Measurements from ENCODE around the gene SEC24C. TPM values are rescaled to one million over a fixed set of nuclear protein-coding genes. Genes with fewer than 3 reads are reported as not detected.

Gene SEC24C
- total RNA-seq, 1 experiment from 2014 or later: 325 TPM

- CTCF ChIA-PET: no interaction called here
- POLR2A ChIA-PET (ENCODE audit: unreplicated experiment): no interaction called here
- TF ChIP-seq CTCF (conservative IDR thresholded peaks at IDR 0.05; ENCODE audit: low read depth, low read length): no peak
- TF ChIP-seq EZH2phosphoT487 (IDR thresholded peaks at IDR 0.05; ENCODE audit: borderline replicate concordance, low read length): no peak
- TF ChIP-seq EZH2 (IDR thresholded peaks at IDR 0.05; ENCODE audit: low read length, unreplicated experiment): no peak
- H3K9ac ChIP-seq (ENCODE audit: low read length): no peak overlapping the region
- DNase-seq: no peak
- no peak overlapping the region for H3K4me3 ChIP-seq (ENCODE audit: low read length)
- no TSS peak for BruUV-seq (replicated peaks)
- H2AFZ ChIP-seq (ENCODE audit: low read length): no peak overlapping the region
- peaks cover 68% of the 10 kb centered on the region for H3K79me2 ChIP-seq (ENCODE audit: low read length)
- H3K27ac ChIP-seq (ENCODE audit: low read length): no peak overlapping the region
- no peaks in the 10 kb centered on the region for H3K9me3 ChIP-seq (ENCODE audit: low read length)
- intact Hi-C loops (cut with micrococcal nuclease): no loop called here
- no peak for ATAC-seq
- H3K27me3 ChIP-seq (ENCODE audit: low read length): no peaks in the 10 kb centered on the region
- peaks cover 7% of the 10 kb centered on the region for H3K4me1 ChIP-seq (ENCODE audit: insufficient read depth, low read length)
- H3K36me3 ChIP-seq (ENCODE audit: low read depth, low read length): peaks cover 66% of the 10 kb centered on the region
- H4K20me1 ChIP-seq (ENCODE audit: low read length): peaks cover 21% of the 10 kb centered on the region
- no peak overlapping the region for H3K4me2 ChIP-seq (ENCODE audit: low read length)
- H3F3A ChIP-seq (ENCODE audit: low read length, unreplicated experiment): no peaks in the 10 kb centered on the region
- H3K9me2 ChIP-seq (replicated peaks; ENCODE audit: low read length): no peaks in the 10 kb centered on the region
Measured at GRCh38 chr10:73750819-73751218, 6.6 kb downstream of the SEC24C start.

GRCh38 chr10:73756183-73756582, 12.0 kb downstream of the SEC24C start:
- Histone ChIP-seq H3K79me2 (ENCODE audit: low read length) (peaks cover 72% of the 10 kb centered on the region), H3K4me2 (ENCODE audit: low read length) (peak overlapping the region; percentile 0; the same call in 1 of the 2 replicates), H2AFZ (ENCODE audit: low read length) (no peak overlapping the region), H3F3A (ENCODE audit: low read length, unreplicated experiment) (no peaks in the 10 kb centered on the region), H3K4me3 (ENCODE audit: low read length) (no peak overlapping the region), H3K4me1 (ENCODE audit: insufficient read depth, low read length) (peaks cover 16% of the 10 kb centered on the region), H3K36me3 (ENCODE audit: low read depth, low read length) (peaks cover 77% of the 10 kb centered on the region), H4K20me1 (ENCODE audit: low read length) (peaks cover 16% of the 10 kb centered on the region; the same call in 1 of the 2 replicates), H3K27ac (ENCODE audit: low read length) (no peak overlapping the region), H3K9ac (ENCODE audit: low read length) (no peak overlapping the region), H3K9me3 (ENCODE audit: low read length) (no peaks in the 10 kb centered on the region), H3K9me2 (replicated peaks; ENCODE audit: low read length) (no peaks in the 10 kb centered on the region), H3K27me3 (ENCODE audit: low read length) (no peaks in the 10 kb centered on the region)
- ChIA-PET POLR2A (ENCODE audit: unreplicated experiment) (no interaction called here), CTCF (interaction anchor here (1.0 kb wide), 1 partner anchor 102 kb away, joined by 5 read pairs; no protein-coding TSS in a partner anchor)
- ATAC-seq: no peak
- BruUV-seq (replicated peaks): no TSS peak
- no peak for DNase-seq
- TF ChIP-seq EZH2 (IDR thresholded peaks at IDR 0.05; ENCODE audit: low read length, unreplicated experiment) (no peak), CTCF (conservative IDR thresholded peaks at IDR 0.05; ENCODE audit: low read depth, low read length) (no peak), EZH2phosphoT487 (IDR thresholded peaks at IDR 0.05; ENCODE audit: borderline replicate concordance, low read length) (no peak)
- intact Hi-C loops (cut with micrococcal nuclease): no loop called here

- ChIA-PET CTCF (no interaction called here), POLR2A (ENCODE audit: unreplicated experiment) (interaction anchor here (0.6 kb wide), 1 partner anchor 129 kb away, joined by 3 read pairs; no protein-coding TSS in a partner anchor)
- Histone ChIP-seq H3K79me2 (ENCODE audit: low read length) (peaks cover 72% of the 10 kb centered on the region), H2AFZ (ENCODE audit: low read length) (no peak overlapping the region), H3K4me1 (ENCODE audit: insufficient read depth, low read length) (peaks cover 43% of the 10 kb centered on the region), H3K27me3 (ENCODE audit: low read length) (no peaks in the 10 kb centered on the region), H3K9me2 (replicated peaks; ENCODE audit: low read length) (no peaks in the 10 kb centered on the region), H3K36me3 (ENCODE audit: low read depth, low read length) (peaks cover 75% of the 10 kb centered on the region), H3K27ac (ENCODE audit: low read length) (no peak overlapping the region), H3K9me3 (ENCODE audit: low read length) (no peaks in the 10 kb centered on the region), H3K9ac (ENCODE audit: low read length) (no peak overlapping the region), H4K20me1 (ENCODE audit: low read length) (peaks cover 22% of the 10 kb centered on the region), H3F3A (ENCODE audit: low read length, unreplicated experiment) (peaks cover 18% of the 10 kb centered on the region), H3K4me2 (ENCODE audit: low read length) (no peak overlapping the region), H3K4me3 (ENCODE audit: low read length) (no peak overlapping the region)
- no peak for DNase-seq
- TF ChIP-seq EZH2phosphoT487 (IDR thresholded peaks at IDR 0.05; ENCODE audit: borderline replicate concordance, low read length): no peak
- TF ChIP-seq EZH2 (IDR thresholded peaks at IDR 0.05; ENCODE audit: low read length, unreplicated experiment): no peak
- TF ChIP-seq CTCF (conservative IDR thresholded peaks at IDR 0.05; ENCODE audit: low read depth, low read length): no peak
- no peak for ATAC-seq
- intact Hi-C loops (cut with micrococcal nuclease): no loop called here
- no TSS peak for BruUV-seq (replicated peaks)
Measured at GRCh38 chr10:73758704-73759511, 14.7 kb downstream of the SEC24C start.

Measured in PC-3 (cell line).